Mucosa of descending colon (tissue), 3 donors: ENCODE measurements around the gene SHISA3. TPM values are rescaled to one million over a fixed set of nuclear protein-coding genes. Genes with fewer than 3 reads are reported as not detected.

Source experiments
- ATAC-seq: fragments of 200-7000 bp; cut with Tn5 transposase; one replicate; pipeline ENCODE4 v1.9.1; 2020; ENCODE audit warnings: mild to moderate bottlenecking, moderate library complexity
- DNase-seq, 3 donors: peaks; one replicate each; pipeline ENCODE4 v3.0.0-alpha.2; 2020
- H3K36me3 ChIP-seq: fragments of 200-600 bp; one replicate; pipeline ENCODE4 v1.8.0; 2021; ENCODE audit warnings: low read depth, mild to moderate bottlenecking
- H3K4me1 ChIP-seq: fragments of 200-600 bp; one replicate; pipeline ENCODE4 v1.8.0; 2021; ENCODE audit warnings: low read depth, mild to moderate bottlenecking
- H3K4me3 ChIP-seq: fragments of 200-600 bp; one replicate; pipeline ENCODE4 v1.8.0; 2021; ENCODE audit warnings: mild to moderate bottlenecking
- H3K9me3 ChIP-seq: fragments of 200-600 bp; one replicate; pipeline ENCODE4 v1.8.0; 2021; ENCODE audit warnings: mild to moderate bottlenecking
- intact Hi-C, 2 donors: fragments of 100-400 bp; cut with DNase I in 1 of 2; cut with micrococcal nuclease in 1 of 2; formaldehyde crosslinking; loops; one replicate each; pipeline versions ENCODE4 v1.11.0 to v1.11.1; 2022; cut with DNase I, micrococcal nuclease
- total RNA-seq, 3 donors: library from RNA; stranded (reverse); fragmentation: NEBNext Ultra II Directional in 2 of 3; extraction: Animal tissue kit (Norgen Biotek cat#: 25700) in 2 of 3; gene quantifications; one replicate each; pipeline versions ENCODE4 v1.2.1 to v1.2.4, GENCODE V29; 2021 to 2023
- TF ChIP-seq, protein P1 (sequence below): fragments of 200-600 bp; IDR thresholded peaks from one replicate; pipeline ENCODE4 v1.8.0; 2022; ENCODE audit warnings: antibody characterized with exemption, mild to moderate bottlenecking
- donor health status: DM: no; HTN: no; CAD: no; lungs with moderate emphysema.
- donor health status: DM: no; HTN: no; CAD: no.
- donor health status: DM: no; HTN: yes; CAD: no.

Gene SHISA3
- total RNA-seq, 3 donors from 2014 or later = 0.90 to 1.9 (median 1.6) TPM

DNA sequence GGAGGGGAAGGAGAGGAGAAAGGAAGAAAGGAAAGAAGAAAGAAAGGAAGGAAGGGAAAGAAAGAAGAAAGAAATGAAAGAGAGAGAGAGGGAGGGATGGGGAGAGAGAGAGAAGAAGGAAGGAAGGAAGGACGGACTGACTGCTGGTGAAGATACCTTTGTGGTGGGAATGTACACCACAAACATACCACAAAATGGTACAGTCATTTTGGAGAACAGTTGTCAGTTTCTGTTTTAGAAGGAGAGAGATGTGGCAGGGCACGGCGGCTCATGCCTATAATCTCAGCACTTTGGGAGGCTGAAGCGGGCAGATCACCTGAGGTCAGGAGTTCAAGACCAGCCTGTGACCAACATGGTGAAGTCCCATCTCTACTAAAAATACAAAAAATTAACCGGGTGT lies 40.0 kb upstream of the SHISA3 start:
- intact Hi-C loops = no loop called here
- ATAC-seq (no peak), DNase-seq (no peak)
- Histone ChIP-seq H3K4me3 (no peak overlapping the region), H3K4me1 (no peaks in the 10 kb centered on the region), H3K9me3 (no peaks in the 10 kb centered on the region), H3K36me3 (no peaks in the 10 kb centered on the region)
- TF ChIP-seq, protein P1, sequence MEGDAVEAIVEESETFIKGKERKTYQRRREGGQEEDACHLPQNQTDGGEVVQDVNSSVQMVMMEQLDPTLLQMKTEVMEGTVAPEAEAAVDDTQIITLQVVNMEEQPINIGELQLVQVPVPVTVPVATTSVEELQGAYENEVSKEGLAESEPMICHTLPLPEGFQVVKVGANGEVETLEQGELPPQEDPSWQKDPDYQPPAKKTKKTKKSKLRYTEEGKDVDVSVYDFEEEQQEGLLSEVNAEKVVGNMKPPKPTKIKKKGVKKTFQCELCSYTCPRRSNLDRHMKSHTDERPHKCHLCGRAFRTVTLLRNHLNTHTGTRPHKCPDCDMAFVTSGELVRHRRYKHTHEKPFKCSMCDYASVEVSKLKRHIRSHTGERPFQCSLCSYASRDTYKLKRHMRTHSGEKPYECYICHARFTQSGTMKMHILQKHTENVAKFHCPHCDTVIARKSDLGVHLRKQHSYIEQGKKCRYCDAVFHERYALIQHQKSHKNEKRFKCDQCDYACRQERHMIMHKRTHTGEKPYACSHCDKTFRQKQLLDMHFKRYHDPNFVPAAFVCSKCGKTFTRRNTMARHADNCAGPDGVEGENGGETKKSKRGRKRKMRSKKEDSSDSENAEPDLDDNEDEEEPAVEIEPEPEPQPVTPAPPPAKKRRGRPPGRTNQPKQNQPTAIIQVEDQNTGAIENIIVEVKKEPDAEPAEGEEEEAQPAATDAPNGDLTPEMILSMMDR = no peak

DNA sequence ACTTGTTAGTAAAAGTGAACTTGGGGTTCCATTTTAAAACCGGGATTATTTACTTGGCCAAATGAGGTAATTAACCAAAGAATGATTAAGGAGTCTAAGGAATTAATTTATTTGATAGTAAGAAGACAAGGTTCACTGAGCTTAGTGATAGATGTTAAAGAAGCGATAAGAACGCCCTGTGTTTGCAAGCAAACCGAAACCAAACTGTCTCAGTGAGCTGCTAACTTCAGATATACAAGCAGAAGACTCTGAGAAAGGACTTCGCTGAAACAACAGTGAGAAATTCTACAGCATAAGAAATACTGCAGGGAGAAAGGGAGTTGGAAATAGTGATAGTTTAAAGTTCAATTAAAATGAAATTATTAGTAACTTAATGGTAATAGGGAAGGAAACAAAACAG lies 37.6 kb upstream of the SHISA3 start:
- intact Hi-C loops = no loop called here
- DNase-seq = no peak
- no peak overlapping the region for H3K4me3 ChIP-seq
- no peak for ATAC-seq
- H3K9me3 ChIP-seq = no peaks in the 10 kb centered on the region
- no peaks in the 10 kb centered on the region for H3K4me1 ChIP-seq
- no peaks in the 10 kb centered on the region for H3K36me3 ChIP-seq
- TF ChIP-seq, protein P1 = no peak

DNA sequence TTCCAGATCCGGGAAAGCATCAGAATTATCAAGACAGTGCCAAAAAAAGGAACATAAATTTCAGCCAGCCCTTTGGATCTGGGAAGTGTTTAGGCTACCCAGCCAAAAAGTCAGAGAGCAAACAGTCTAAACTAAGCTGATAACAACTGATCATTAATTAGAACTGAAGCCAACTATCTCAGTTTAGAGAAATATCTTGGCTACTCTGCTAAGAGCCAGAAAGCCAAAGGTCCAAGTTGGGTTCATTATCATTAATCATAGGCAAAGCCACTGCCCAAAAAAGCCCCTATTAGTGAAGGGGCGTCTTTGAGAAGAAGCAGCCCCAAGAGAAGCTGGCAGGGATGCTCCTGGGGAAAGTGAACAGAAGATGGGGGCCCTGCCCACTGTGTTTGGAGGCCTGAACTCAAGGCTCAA lies 37.0 kb upstream of the SHISA3 start:
- no peak for DNase-seq
- Histone ChIP-seq H3K36me3 (no peaks in the 10 kb centered on the region), H3K9me3 (no peaks in the 10 kb centered on the region), H3K4me1 (no peaks in the 10 kb centered on the region), H3K4me3 (no peak overlapping the region)
- TF ChIP-seq, protein P1 = no peak
- intact Hi-C loops = no loop called here
- ATAC-seq = no peak

DNA sequence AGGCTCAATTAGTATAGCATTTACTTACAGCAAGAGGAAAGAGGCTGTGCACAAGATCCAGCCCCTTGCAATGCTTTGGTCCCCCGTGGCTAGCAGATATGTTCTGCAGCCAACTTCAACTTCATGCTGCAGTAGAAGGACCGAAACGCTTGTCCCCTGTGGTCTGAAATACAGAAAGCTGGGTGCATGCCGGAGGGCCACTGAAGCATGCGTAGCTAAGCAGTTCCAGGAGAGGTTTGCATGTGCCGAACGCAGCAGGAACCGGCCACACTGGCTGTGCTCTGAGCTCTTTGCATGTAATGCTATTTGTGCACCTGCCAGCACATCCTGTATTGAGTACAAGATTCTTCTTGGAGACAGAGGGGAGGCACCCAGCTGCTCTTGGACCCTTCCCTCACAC lies 35.8 kb upstream of the SHISA3 start:
- intact Hi-C loops = no loop called here
- TF ChIP-seq, protein P1 = no peak

DNA sequence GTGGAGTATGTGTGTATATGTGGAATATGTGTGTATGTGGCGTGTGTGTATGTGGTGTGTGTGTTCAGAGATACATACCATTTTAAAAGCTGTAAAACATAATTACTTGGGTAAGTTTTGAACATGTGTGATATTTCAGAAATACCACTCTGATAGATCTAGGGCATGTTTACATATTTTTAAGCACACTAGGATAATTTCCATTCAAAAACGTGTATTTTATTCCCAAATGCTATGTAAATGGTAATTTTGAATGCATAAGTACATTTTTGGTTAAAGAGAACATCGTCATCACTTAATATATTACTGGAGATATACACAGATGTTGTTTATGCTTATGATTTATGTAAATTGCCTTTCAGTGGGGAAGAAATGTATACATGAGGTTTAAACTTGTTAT lies 34.7 kb upstream of the SHISA3 start:
- no peak for DNase-seq
- TF ChIP-seq, protein P1 = no peak
- Histone ChIP-seq H3K9me3 (no peaks in the 10 kb centered on the region), H3K36me3 (no peaks in the 10 kb centered on the region), H3K4me3 (no peak overlapping the region), H3K4me1 (no peaks in the 10 kb centered on the region)
- no peak for ATAC-seq
- intact Hi-C loops = no loop called here

More for the DNA sequence above, 35.8 kb upstream of the SHISA3 start:
- no peak overlapping the region for H3K4me3 ChIP-seq
- no peaks in the 10 kb centered on the region for H3K9me3 ChIP-seq
- no peaks in the 10 kb centered on the region for H3K36me3 ChIP-seq
- ATAC-seq (no peak), DNase-seq (no peak)
- H3K4me1 ChIP-seq = no peaks in the 10 kb centered on the region

DNA sequence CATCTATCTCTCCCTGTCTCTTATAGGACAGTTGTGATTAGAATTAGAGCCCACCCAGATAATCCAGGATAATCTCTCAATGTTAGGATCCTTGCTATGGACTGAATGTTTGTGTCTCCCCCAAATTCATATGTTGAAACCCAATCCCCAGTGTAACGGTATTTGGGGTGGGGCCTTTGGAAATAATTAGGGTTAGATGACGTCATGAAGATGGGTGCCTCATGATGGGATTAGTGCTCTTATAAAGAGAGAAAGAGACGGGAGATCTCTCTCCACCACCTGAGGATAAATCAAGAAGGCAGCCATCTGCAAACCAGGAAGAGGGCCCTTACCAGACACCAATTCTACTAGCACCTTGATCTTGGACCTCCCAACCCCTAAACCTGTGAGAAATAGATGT lies 33.7 kb upstream of the SHISA3 start:
- ATAC-seq = no peak
- H3K4me1 ChIP-seq = no peaks in the 10 kb centered on the region
- DNase-seq = no peak
- no peak overlapping the region for H3K4me3 ChIP-seq
- H3K9me3 ChIP-seq = no peaks in the 10 kb centered on the region
- no peaks in the 10 kb centered on the region for H3K36me3 ChIP-seq
- intact Hi-C loops = no loop called here
- TF ChIP-seq, protein P1 = no peak
